T-helper 1 cell treated with Interleukin-12 subunit alpha and Interleukin-12 subunit beta and Interleukin-4 antibody, amounts not matched to agents 30 μg/mL and 1 μg/mL, for 36 hours (primary cell): Measurements from ENCODE around the gene GPR149.
A peak's percentile ranks its signal among the peaks of the same experiment; 100 is the strongest.

Experiments
- H3K27ac Mint-ChIP-seq: one replicate; pipeline ENCODE4 v1.8.0; 2021; ENCODE audit warnings: mild to moderate bottlenecking, mixed read lengths
- H3K27me3 Mint-ChIP-seq: one replicate; pipeline ENCODE4 v1.8.0; 2021; ENCODE audit warnings: low read depth, mixed read lengths
- H3K36me3 Mint-ChIP-seq: one replicate; pipeline ENCODE4 v1.8.0; 2021; ENCODE audit warnings: low read depth, mixed read lengths
- H3K4me1 Mint-ChIP-seq: one replicate; pipeline ENCODE4 v1.8.0; 2021; ENCODE audit warnings: low read depth, mixed read lengths
- H3K4me3 Mint-ChIP-seq: one replicate; pipeline ENCODE4 v1.8.0; 2021; ENCODE audit warnings: mild to moderate bottlenecking, moderate library complexity, mixed read lengths
- H3K9me3 Mint-ChIP-seq: one replicate; pipeline ENCODE4 v1.8.0; 2021; ENCODE audit warnings: mixed read lengths

The GPR149 gene

GRCh38 chr3:154384479-154384878 lies 45.5 kb downstream of the GPR149 start:
- Mint-ChIP-seq H3K9me3 (no peaks in the 10 kb centered on the region), H3K4me1 (no peaks in the 10 kb centered on the region), H3K36me3 (no peaks in the 10 kb centered on the region), H3K27ac (no peak overlapping the region), H3K27me3 (no peaks in the 10 kb centered on the region), H3K4me3 (no peak overlapping the region)

- Mint-ChIP-seq H3K27me3 (no peaks in the 10 kb centered on the region), H3K4me1 (no peaks in the 10 kb centered on the region), H3K9me3 (no peaks in the 10 kb centered on the region), H3K36me3 (no peaks in the 10 kb centered on the region), H3K4me3 (no peak overlapping the region), H3K27ac (no peak overlapping the region)
These were observed 51.7 kb downstream of the GPR149 start for GRCh38 chr3:154378311-154378710.

- H3K4me1 Mint-ChIP-seq = no peaks in the 10 kb centered on the region
- peaks cover 5% of the 10 kb centered on the region for H3K27me3 Mint-ChIP-seq
- H3K4me3 Mint-ChIP-seq = no peak overlapping the region
- H3K27ac Mint-ChIP-seq = no peak overlapping the region
- H3K36me3 Mint-ChIP-seq = no peaks in the 10 kb centered on the region
- H3K9me3 Mint-ChIP-seq = no peaks in the 10 kb centered on the region
These were observed 62.8 kb downstream of the GPR149 start for GRCh38 chr3:154367221-154367620.

GRCh38 chr3:154364849-154365248 lies 65.1 kb downstream of the GPR149 start:
- Mint-ChIP-seq H3K4me3 (no peak overlapping the region), H3K27ac (no peak overlapping the region), H3K27me3 (peaks cover 5% of the 10 kb centered on the region), H3K9me3 (no peaks in the 10 kb centered on the region), H3K36me3 (no peaks in the 10 kb centered on the region), H3K4me1 (no peaks in the 10 kb centered on the region)

GRCh38 chr3:154361099-154361498 lies 68.9 kb downstream of the GPR149 start:
- Mint-ChIP-seq H3K27ac (no peak overlapping the region), H3K4me1 (no peaks in the 10 kb centered on the region), H3K27me3 (peaks cover 5% of the 10 kb centered on the region), H3K36me3 (no peaks in the 10 kb centered on the region), H3K9me3 (no peaks in the 10 kb centered on the region), H3K4me3 (no peak overlapping the region)

- H3K4me3 Mint-ChIP-seq = no peak overlapping the region
- no peaks in the 10 kb centered on the region for H3K4me1 Mint-ChIP-seq
- H3K27ac Mint-ChIP-seq = no peak overlapping the region
- H3K9me3 Mint-ChIP-seq = no peaks in the 10 kb centered on the region
- no peaks in the 10 kb centered on the region for H3K27me3 Mint-ChIP-seq
- H3K36me3 Mint-ChIP-seq = no peaks in the 10 kb centered on the region
These were observed 74.0 kb downstream of the GPR149 start for GRCh38 chr3:154356009-154356408.

GRCh38 chr3:154349223-154349622 lies 80.8 kb downstream of the GPR149 start:
- Mint-ChIP-seq H3K9me3 (no peaks in the 10 kb centered on the region), H3K4me3 (no peak overlapping the region), H3K4me1 (no peaks in the 10 kb centered on the region)

GRCh38 chr3:154345422-154346122 lies 84.4 kb downstream of the GPR149 start:
- no peak overlapping the region for H3K27ac Mint-ChIP-seq
- H3K9me3 Mint-ChIP-seq = no peaks in the 10 kb centered on the region
- no peaks in the 10 kb centered on the region for H3K4me1 Mint-ChIP-seq
- no peaks in the 10 kb centered on the region for H3K36me3 Mint-ChIP-seq
- peaks cover 22% of the 10 kb centered on the region for H3K27me3 Mint-ChIP-seq
- H3K4me3 Mint-ChIP-seq = no peak overlapping the region

More at GRCh38 chr3:154349223-154349622, 80.8 kb downstream of the GPR149 start:
- peaks cover 25% of the 10 kb centered on the region for H3K27me3 Mint-ChIP-seq
- no peaks in the 10 kb centered on the region for H3K36me3 Mint-ChIP-seq
- H3K27ac Mint-ChIP-seq = no peak overlapping the region

- H3K4me1 Mint-ChIP-seq = no peaks in the 10 kb centered on the region
- no peaks in the 10 kb centered on the region for H3K9me3 Mint-ChIP-seq
- peaks cover 18% of the 10 kb centered on the region for H3K27me3 Mint-ChIP-seq
- H3K36me3 Mint-ChIP-seq = no peaks in the 10 kb centered on the region
- H3K27ac Mint-ChIP-seq = no peak overlapping the region
- H3K4me3 Mint-ChIP-seq = no peak overlapping the region
These were observed 91.4 kb downstream of the GPR149 start for GRCh38 chr3:154338570-154338969.

- Mint-ChIP-seq H3K4me3 (no peak overlapping the region), H3K27ac (no peak overlapping the region), H3K27me3 (peaks cover 23% of the 10 kb centered on the region), H3K36me3 (no peaks in the 10 kb centered on the region), H3K9me3 (no peaks in the 10 kb centered on the region), H3K4me1 (no peaks in the 10 kb centered on the region)
These were observed 92.0 kb downstream of the GPR149 start for GRCh38 chr3:154338008-154338407.

GRCh38 chr3:154334973-154335420 lies 95.0 kb downstream of the GPR149 start:
- H3K27ac Mint-ChIP-seq = no peak overlapping the region
- H3K4me1 Mint-ChIP-seq = no peaks in the 10 kb centered on the region
- no peaks in the 10 kb centered on the region for H3K36me3 Mint-ChIP-seq
- H3K27me3 Mint-ChIP-seq = peaks cover 36% of the 10 kb centered on the region
- H3K4me3 Mint-ChIP-seq = no peak overlapping the region
- no peaks in the 10 kb centered on the region for H3K9me3 Mint-ChIP-seq

- H3K27ac Mint-ChIP-seq = no peak overlapping the region
- no peak overlapping the region for H3K4me3 Mint-ChIP-seq
- peaks cover 5% of the 10 kb centered on the region for H3K9me3 Mint-ChIP-seq
- peaks cover 3% of the 10 kb centered on the region for H3K4me1 Mint-ChIP-seq
- peaks cover 16% of the 10 kb centered on the region for H3K27me3 Mint-ChIP-seq
- peaks cover 2% of the 10 kb centered on the region for H3K36me3 Mint-ChIP-seq
These were observed 102.1 kb downstream of the GPR149 start for GRCh38 chr3:154327871-154328270.

- peak overlapping the region; percentile 96 for H3K27ac Mint-ChIP-seq
- peaks cover 3% of the 10 kb centered on the region for H3K27me3 Mint-ChIP-seq
These were observed 105.1 kb downstream of the GPR149 start for GRCh38 chr3:154324919-154325318.

GRCh38 chr3:154323891-154324738 lies 105.9 kb downstream of the GPR149 start, which contains the start of gene DHX36:
Gene DHX36 (minus strand): TSS chr3:154324487. CDS start chr3:154324416, 71 bp downstream.
- peak within 1 kb of the TSS; percentile 96 for H3K27ac Mint-ChIP-seq
- peaks cover 9% of the 10 kb centered on the region for H3K36me3 Mint-ChIP-seq
- H3K27me3 Mint-ChIP-seq = no peaks in the 10 kb centered on the region
- peaks cover 5% of the 10 kb centered on the region for H3K9me3 Mint-ChIP-seq
- H3K4me1 Mint-ChIP-seq = peaks cover 14% of the 10 kb centered on the region
- peak within 1 kb of the TSS; percentile 94 for H3K4me3 Mint-ChIP-seq

More at GRCh38 chr3:154324919-154325318, 105.1 kb downstream of the GPR149 start:
- peak overlapping the region; percentile 94 for H3K4me3 Mint-ChIP-seq
- peaks cover 5% of the 10 kb centered on the region for H3K9me3 Mint-ChIP-seq
- peaks cover 14% of the 10 kb centered on the region for H3K4me1 Mint-ChIP-seq
- peaks cover 9% of the 10 kb centered on the region for H3K36me3 Mint-ChIP-seq
